Breast epithelium (tissue), 4 donors: ENCODE measurements around the gene NAV3. TPM values are rescaled to one million over a fixed set of nuclear protein-coding genes. Genes with fewer than 3 reads are reported as not detected.

Experiments used
- DNase-seq, 2 donors: peaks; one replicate each; pipeline ENCODE4 v3.0.0-alpha.2; 2019; ENCODE audit warnings: low spot score in 2 of 2
- H3K27ac ChIP-seq, 2 donors: fragments of 200-600 bp; sonication (generic) in 1 of 2; one replicate each; pipeline ENCODE4 v1.5.1; 2016 to 2019; ENCODE audit warnings: mild to moderate bottlenecking in 1 of 2
- H3K27me3 ChIP-seq, 2 donors: fragments of 200-600 bp; sonication (generic) in 1 of 2; one replicate each; pipeline versions ENCODE4 v1.5.1 to v1.6.0; 2017 to 2019; ENCODE audit warnings: control low read depth in 1 of 2, mild to moderate bottlenecking in 1 of 2
- H3K36me3 ChIP-seq: fragments of 200-600 bp; one replicate; pipeline ENCODE4 v1.5.1; 2019
- H3K4me1 ChIP-seq, 2 donors: fragments of 200-600 bp; sonication (generic); one replicate each; pipeline ENCODE4 v1.5.1; 2016 to 2019; ENCODE audit warnings: control low read depth in 1 of 2
- H3K4me3 ChIP-seq, 3 donors: fragments of 200-600 bp; sonication (generic); 1 replicate in 2 of 3; 2 replicates in 1 of 3; pipeline ENCODE4 v1.5.1; 2016 to 2019; ENCODE audit warnings: mild to moderate bottlenecking in 3 of 3, moderate library complexity in 2 of 3
- H3K9me3 ChIP-seq, 2 donors: fragments of 200-600 bp; sonication (generic) in 1 of 2; one replicate each; pipeline ENCODE4 v1.5.1; 2016 to 2019; ENCODE audit warnings: control low read depth in 1 of 2
- POLR2A ChIP-seq: fragments of 450-650 bp; IDR thresholded peaks from one replicate; pipeline ENCODE4 v1.6.1; 2016; ENCODE audit warnings: antibody characterized with exemption, mild to moderate bottlenecking, moderate library complexity
- POLR2AphosphoS5 ChIP-seq, 3 donors: sonication (generic); formaldehyde crosslinking; IDR thresholded peaks; one replicate each; pipeline ENCODE4 v1.6.1; 2017; ENCODE audit warnings: antibody characterized with exemption in 3 of 3
- intact Hi-C: fragments of 100-400 bp; cut with DNase I; formaldehyde crosslinking; loops from one replicate; pipeline ENCODE4 v1.15.1; 2023; ENCODE audit warnings: low total_unique reads
- total RNA-seq, 3 donors: library from RNA; depleted of rRNA; stranded (reverse); fragments of >200 nt; gene quantifications; one replicate each; pipeline ENCODE4 v1.1.0, GENCODE V29; 2016
- TF ChIP-seq, protein P1 (sequence below), 3 donors: fragments of 450-650 bp; IDR thresholded peaks; one replicate each; pipeline ENCODE4 v1.5.1; 2016 to 2017; ENCODE audit warnings: antibody characterized with exemption in 3 of 3, mild to moderate bottlenecking in 3 of 3, moderate library complexity in 3 of 3

The NAV3 gene
- total RNA-seq, 3 donors from 2014 or later, result 25.6 to 46.1 (median 41.1) TPM

DNA sequence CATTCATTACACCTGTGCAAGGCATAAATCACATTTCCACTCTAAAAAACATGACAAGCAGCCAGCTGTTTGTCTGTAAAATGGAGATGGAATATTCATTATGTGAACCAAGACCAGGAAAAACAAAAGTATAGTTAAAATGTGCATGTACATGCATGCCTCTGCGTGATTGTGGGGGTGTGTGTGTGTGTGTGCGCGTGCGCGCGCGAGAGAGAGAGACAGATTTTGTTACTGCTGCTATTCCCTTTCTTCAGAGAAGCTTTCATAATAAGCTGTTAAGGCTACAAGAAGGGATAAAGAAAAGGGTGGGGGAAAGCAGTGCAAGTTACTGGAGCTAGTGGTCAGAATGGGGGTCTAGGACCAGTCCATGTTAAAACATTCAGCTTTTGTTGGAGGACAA is 430.3 kb downstream of the NAV3 start:
- Histone ChIP-seq H3K27me3 (no peaks in the 10 kb centered on the region), H3K27ac (no peak overlapping the region), H3K36me3 (no peaks in the 10 kb centered on the region), H3K4me3 (no peak overlapping the region), H3K4me1 (no peaks in the 10 kb centered on the region), H3K9me3 (no peaks in the 10 kb centered on the region)
- no peak for TF ChIP-seq POLR2AphosphoS5 (IDR thresholded peaks at IDR 0.05)
- no peak for TF ChIP-seq POLR2A
- TF ChIP-seq, protein P1, sequence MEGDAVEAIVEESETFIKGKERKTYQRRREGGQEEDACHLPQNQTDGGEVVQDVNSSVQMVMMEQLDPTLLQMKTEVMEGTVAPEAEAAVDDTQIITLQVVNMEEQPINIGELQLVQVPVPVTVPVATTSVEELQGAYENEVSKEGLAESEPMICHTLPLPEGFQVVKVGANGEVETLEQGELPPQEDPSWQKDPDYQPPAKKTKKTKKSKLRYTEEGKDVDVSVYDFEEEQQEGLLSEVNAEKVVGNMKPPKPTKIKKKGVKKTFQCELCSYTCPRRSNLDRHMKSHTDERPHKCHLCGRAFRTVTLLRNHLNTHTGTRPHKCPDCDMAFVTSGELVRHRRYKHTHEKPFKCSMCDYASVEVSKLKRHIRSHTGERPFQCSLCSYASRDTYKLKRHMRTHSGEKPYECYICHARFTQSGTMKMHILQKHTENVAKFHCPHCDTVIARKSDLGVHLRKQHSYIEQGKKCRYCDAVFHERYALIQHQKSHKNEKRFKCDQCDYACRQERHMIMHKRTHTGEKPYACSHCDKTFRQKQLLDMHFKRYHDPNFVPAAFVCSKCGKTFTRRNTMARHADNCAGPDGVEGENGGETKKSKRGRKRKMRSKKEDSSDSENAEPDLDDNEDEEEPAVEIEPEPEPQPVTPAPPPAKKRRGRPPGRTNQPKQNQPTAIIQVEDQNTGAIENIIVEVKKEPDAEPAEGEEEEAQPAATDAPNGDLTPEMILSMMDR (IDR thresholded peaks at IDR 0.05), result no peak
- intact Hi-C loops, result no loop called here
- DNase-seq, result no peak

DNA sequence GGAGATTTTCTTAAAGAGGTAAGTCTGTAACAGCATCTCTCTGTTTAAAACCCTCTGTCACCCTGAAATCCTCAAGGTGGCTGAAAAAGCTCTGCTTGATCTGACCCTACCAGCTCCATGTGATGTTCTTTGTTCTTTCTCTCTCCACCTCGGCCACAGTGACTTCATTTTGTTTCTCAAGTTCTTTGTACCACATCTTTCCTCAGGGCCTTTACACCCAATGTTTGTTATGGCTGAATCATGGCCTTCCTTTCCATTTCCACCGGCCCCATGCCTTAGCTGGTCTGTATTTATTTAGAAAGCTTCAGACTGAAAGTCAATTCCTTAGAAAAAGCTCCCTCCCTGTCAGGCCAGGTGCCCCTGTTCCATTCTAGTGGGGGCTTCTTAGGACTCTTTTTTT is 431.2 kb downstream of the NAV3 start:
- Histone ChIP-seq H3K27ac (no peak overlapping the region), H3K27me3 (no peaks in the 10 kb centered on the region), H3K4me3 (no peak overlapping the region), H3K4me1 (no peaks in the 10 kb centered on the region), H3K9me3 (no peaks in the 10 kb centered on the region), H3K36me3 (no peaks in the 10 kb centered on the region)
- intact Hi-C loops, result no loop called here
- TF ChIP-seq POLR2AphosphoS5 (IDR thresholded peaks at IDR 0.05) (no peak), POLR2A (no peak)
- TF ChIP-seq, protein P1 (IDR thresholded peaks at IDR 0.05), result no peak
- DNase-seq, result no peak
